ENCODE measurements around the gene OR10C1.
"Not testable (repeated sequence)": the region's sequence is repeated elsewhere in the genome, so short reads cannot be mapped to it uniquely, and the experiment has no call there.

The OR10C1 gene

GRCh38 chr6:29444031-29444430, 4.9 kb downstream of the OR10C1 start:
- not testable (repeated sequence) for H3K36me3 ChIP-seq (ENCODE audit: control insufficient read depth in 1 of 2, insufficient read depth in 2 of 2, low read depth in 1 of 2, low read length in 2 of 2); H3K23ac ChIP-seq (ENCODE audit: low read length in 2 of 2); H3K79me1 ChIP-seq (replicated peaks; ENCODE audit: low read length, poor library complexity, severe bottlenecking); H3K9ac ChIP-seq (ENCODE audit: low read length); H3K18ac ChIP-seq (ENCODE audit: low read depth in 1 of 2, low read length in 2 of 2); H3K4ac ChIP-seq (ENCODE audit: low read depth in 1 of 2, low read length in 2 of 2); H3K9me3 ChIP-seq (ENCODE audit: control insufficient read depth, low read length); H2BK120ac ChIP-seq (ENCODE audit: low read depth, low read length); H2AFZ ChIP-seq (ENCODE audit: low read depth, low read length); H3K14ac ChIP-seq (ENCODE audit: low read length in 2 of 2); H4K8ac ChIP-seq (ENCODE audit: low read length); H2BK15ac ChIP-seq (ENCODE audit: low read depth, poor library complexity, severe bottlenecking); H2AK5ac ChIP-seq (ENCODE audit: low read length, severe bottlenecking); DNase-seq; H3K27ac ChIP-seq (ENCODE audit: low read length, poor library complexity, severe bottlenecking); H3K4me2 ChIP-seq (ENCODE audit: low read length, poor library complexity, severe bottlenecking); H3K4me1 ChIP-seq (ENCODE audit: control insufficient read depth, insufficient read depth, low read depth, low read length); H4K91ac ChIP-seq (ENCODE audit: low read length); H3K4me3 ChIP-seq (ENCODE audit: insufficient read depth in 1 of 2, low read depth in 1 of 2, low read length in 2 of 2); H2BK12ac ChIP-seq (ENCODE audit: low read length in 2 of 2); H2BK5ac ChIP-seq (ENCODE audit: low read depth, low read length, poor library complexity, severe bottlenecking); H3K27me3 ChIP-seq (ENCODE audit: control insufficient read depth in 1 of 2, insufficient read depth in 1 of 2, low read length in 2 of 2)
- 39% methylated on average over 1 of the region's 1 CpG for WGBS

DNA sequence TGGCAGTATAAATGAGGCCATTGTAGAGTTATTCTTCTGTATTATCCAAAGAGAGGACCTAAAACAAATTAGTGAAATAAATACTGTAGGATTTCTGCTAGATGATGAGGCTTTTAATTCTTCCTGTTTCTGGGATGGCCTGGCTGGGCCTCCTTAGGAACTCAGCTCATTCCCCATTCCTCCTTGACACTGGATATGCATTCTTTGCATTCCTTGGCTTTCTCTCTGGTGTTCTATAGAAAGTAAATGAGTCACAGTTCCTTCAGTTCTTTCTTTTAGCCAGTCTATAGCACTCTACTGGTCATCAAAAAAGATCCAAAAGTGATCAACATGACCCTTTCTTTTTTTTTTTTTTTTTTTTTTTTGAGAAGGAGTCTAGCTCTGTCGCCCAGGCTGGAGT, 8.6 kb downstream of the OR10C1 start:
- H4K8ac ChIP-seq (ENCODE audit: low read length): no peak overlapping the region
- no peak overlapping the region for H4K91ac ChIP-seq (ENCODE audit: low read length)
- no peak overlapping the region for H3K4me2 ChIP-seq (ENCODE audit: low read length, poor library complexity, severe bottlenecking)
- H3K36me3 ChIP-seq (ENCODE audit: control insufficient read depth in 1 of 2, insufficient read depth in 2 of 2, low read depth in 1 of 2, low read length in 2 of 2): no peaks in the 10 kb centered on the region
- H3K14ac ChIP-seq (ENCODE audit: low read length in 2 of 2): no peak overlapping the region
- H2BK5ac ChIP-seq (ENCODE audit: low read depth, low read length, poor library complexity, severe bottlenecking): no peak overlapping the region
- no peak overlapping the region for H2BK12ac ChIP-seq (ENCODE audit: low read length in 2 of 2)
- H3K18ac ChIP-seq (ENCODE audit: low read depth in 1 of 2, low read length in 2 of 2): no peak overlapping the region
- H3K23ac ChIP-seq (ENCODE audit: low read length in 2 of 2): no peak overlapping the region
- no CpG with 5 or more reads among the region's 1 CpG for WGBS
- H3K79me1 ChIP-seq (replicated peaks; ENCODE audit: low read length, poor library complexity, severe bottlenecking): no peaks in the 10 kb centered on the region
- no peak overlapping the region for H2BK15ac ChIP-seq (ENCODE audit: low read depth, poor library complexity, severe bottlenecking)
- H3K4me3 ChIP-seq (ENCODE audit: insufficient read depth in 1 of 2, low read depth in 1 of 2, low read length in 2 of 2): no peak overlapping the region
- no peak for DNase-seq
- H2AK5ac ChIP-seq (ENCODE audit: low read length, severe bottlenecking): no peak overlapping the region
- H3K27ac ChIP-seq (ENCODE audit: low read length, poor library complexity, severe bottlenecking): no peak overlapping the region
- H3K4ac ChIP-seq (ENCODE audit: low read depth in 1 of 2, low read length in 2 of 2): no peak overlapping the region
- H2BK120ac ChIP-seq (ENCODE audit: low read depth, low read length): no peak overlapping the region
- H3K9ac ChIP-seq (ENCODE audit: low read length): no peak overlapping the region
- no peaks in the 10 kb centered on the region for H3K27me3 ChIP-seq (ENCODE audit: control insufficient read depth in 1 of 2, insufficient read depth in 1 of 2, low read length in 2 of 2)
- no peaks in the 10 kb centered on the region for H3K9me3 ChIP-seq (ENCODE audit: control insufficient read depth, low read length)
- H2AFZ ChIP-seq (ENCODE audit: low read depth, low read length): no peak overlapping the region
- H3K4me1 ChIP-seq (ENCODE audit: control insufficient read depth, insufficient read depth, low read depth, low read length): no peaks in the 10 kb centered on the region

DNA sequence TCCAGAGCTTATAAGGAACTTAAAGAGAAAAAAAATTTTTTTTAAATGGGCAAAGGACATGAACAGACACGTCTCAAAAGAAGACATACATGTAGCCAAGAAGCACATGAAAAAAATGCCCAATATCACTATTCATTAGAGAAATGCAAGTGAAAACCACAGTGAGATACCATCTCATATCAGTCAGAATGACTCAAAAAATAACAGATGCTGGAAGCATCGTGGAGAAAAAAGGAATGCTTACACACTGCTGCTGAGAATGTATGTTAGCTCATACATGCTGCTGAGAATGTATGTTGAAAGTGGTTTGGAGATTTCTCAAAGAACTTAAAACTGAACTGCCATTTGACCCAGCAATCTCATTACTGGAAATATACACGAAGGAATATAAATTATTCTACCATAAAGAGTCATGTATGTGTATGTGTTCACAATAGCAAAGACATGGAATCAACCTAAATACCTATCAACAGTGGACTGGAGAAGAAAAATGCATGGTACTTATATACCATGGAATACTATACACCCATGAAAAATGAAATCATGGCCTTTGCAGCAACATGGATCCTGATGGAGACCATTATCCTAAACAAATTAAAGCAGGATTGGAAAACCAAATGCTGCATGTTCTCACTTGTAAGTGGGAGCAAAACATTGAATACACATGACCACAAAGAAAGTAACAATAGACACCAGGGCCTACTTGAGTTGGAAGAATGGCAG, 12.5 kb downstream of the OR10C1 start:
- DNase-seq: no peak
- Histone ChIP-seq H2BK12ac (ENCODE audit: low read length in 2 of 2) (no peak overlapping the region), H4K8ac (ENCODE audit: low read length) (no peak overlapping the region), H3K9ac (ENCODE audit: low read length) (no peak overlapping the region), H2BK15ac (ENCODE audit: low read depth, poor library complexity, severe bottlenecking) (no peak overlapping the region), H2BK120ac (ENCODE audit: low read depth, low read length) (no peak overlapping the region), H3K4ac (ENCODE audit: low read depth in 1 of 2, low read length in 2 of 2) (no peak overlapping the region), H2AFZ (ENCODE audit: low read depth, low read length) (no peak overlapping the region), H3K14ac (ENCODE audit: low read length in 2 of 2) (no peak overlapping the region), H3K27ac (ENCODE audit: low read length, poor library complexity, severe bottlenecking) (no peak overlapping the region), H3K79me1 (replicated peaks; ENCODE audit: low read length, poor library complexity, severe bottlenecking) (no peaks in the 10 kb centered on the region), H3K4me1 (ENCODE audit: control insufficient read depth, insufficient read depth, low read depth, low read length) (no peaks in the 10 kb centered on the region), H2AK5ac (ENCODE audit: low read length, severe bottlenecking) (no peak overlapping the region), H3K9me3 (ENCODE audit: control insufficient read depth, low read length) (no peaks in the 10 kb centered on the region), H3K4me2 (ENCODE audit: low read length, poor library complexity, severe bottlenecking) (no peak overlapping the region), H2BK5ac (ENCODE audit: low read depth, low read length, poor library complexity, severe bottlenecking) (no peak overlapping the region), H4K91ac (ENCODE audit: low read length) (no peak overlapping the region), H3K27me3 (ENCODE audit: control insufficient read depth in 1 of 2, insufficient read depth in 1 of 2, low read length in 2 of 2) (no peaks in the 10 kb centered on the region), H3K18ac (ENCODE audit: low read depth in 1 of 2, low read length in 2 of 2) (no peak overlapping the region), H3K23ac (ENCODE audit: low read length in 2 of 2) (no peak overlapping the region), H3K36me3 (ENCODE audit: control insufficient read depth in 1 of 2, insufficient read depth in 2 of 2, low read depth in 1 of 2, low read length in 2 of 2) (no peaks in the 10 kb centered on the region), H3K4me3 (ENCODE audit: insufficient read depth in 1 of 2, low read depth in 1 of 2, low read length in 2 of 2) (no peak overlapping the region)
- WGBS: 50% methylated on average over 1 of the region's 3 CpGs

GRCh38 chr6:29456971-29457370, 17.9 kb downstream of the OR10C1 start, which contains the start of the genes OR11A1 and OR2H1:
OR11A1 (minus strand) TSS chr6:29457071; CDS start chr6:29427641, 29,430 bp downstream.
OR2H1 (plus strand) TSS chr6:29457155; CDS start chr6:29461770, 4,615 bp downstream.
- no peaks in the 10 kb centered on the region for H3K9me3 ChIP-seq (ENCODE audit: control insufficient read depth, low read length)
- no peak within 1 kb of the TSS for H3K18ac ChIP-seq (ENCODE audit: low read depth in 1 of 2, low read length in 2 of 2)
- no peak for DNase-seq
- H4K8ac ChIP-seq (ENCODE audit: low read length): no peak within 1 kb of the TSS
- no peak within 1 kb of the TSS for H3K14ac ChIP-seq (ENCODE audit: low read length in 2 of 2)
- H3K4me1 ChIP-seq (ENCODE audit: control insufficient read depth, insufficient read depth, low read depth, low read length): no peaks in the 10 kb centered on the region
- peaks cover 0 to 3% of the 10 kb centered on the region in 2 experiments for H3K27me3 ChIP-seq (ENCODE audit: control insufficient read depth in 1 of 2, insufficient read depth in 1 of 2, low read length in 2 of 2)
- H3K4me3 ChIP-seq (ENCODE audit: insufficient read depth in 1 of 2, low read depth in 1 of 2, low read length in 2 of 2): no peak within 1 kb of the TSS
- no peak within 1 kb of the TSS for H4K91ac ChIP-seq (ENCODE audit: low read length)
- H3K36me3 ChIP-seq (ENCODE audit: control insufficient read depth in 1 of 2, insufficient read depth in 2 of 2, low read depth in 1 of 2, low read length in 2 of 2): no peaks in the 10 kb centered on the region
- no peak within 1 kb of the TSS for H2BK5ac ChIP-seq (ENCODE audit: low read depth, low read length, poor library complexity, severe bottlenecking)
- H3K9ac ChIP-seq (ENCODE audit: low read length): no peak within 1 kb of the TSS
- no peak within 1 kb of the TSS for H2AFZ ChIP-seq (ENCODE audit: low read depth, low read length)
- H2BK12ac ChIP-seq (ENCODE audit: low read length in 2 of 2): no peak within 1 kb of the TSS
- H2BK15ac ChIP-seq (ENCODE audit: low read depth, poor library complexity, severe bottlenecking): no peak within 1 kb of the TSS
- no peaks in the 10 kb centered on the region for H3K79me1 ChIP-seq (replicated peaks; ENCODE audit: low read length, poor library complexity, severe bottlenecking)
- no peak within 1 kb of the TSS for H2AK5ac ChIP-seq (ENCODE audit: low read length, severe bottlenecking)
- 44% methylated on average over 1 of the region's 2 CpGs for WGBS
- H3K27ac ChIP-seq (ENCODE audit: low read length, poor library complexity, severe bottlenecking): no peak within 1 kb of the TSS
- no peak within 1 kb of the TSS for H3K4me2 ChIP-seq (ENCODE audit: low read length, poor library complexity, severe bottlenecking)
- H2BK120ac ChIP-seq (ENCODE audit: low read depth, low read length): no peak within 1 kb of the TSS
- no peak within 1 kb of the TSS for H3K23ac ChIP-seq (ENCODE audit: low read length in 2 of 2)
- no peak within 1 kb of the TSS for H3K4ac ChIP-seq (ENCODE audit: low read depth in 1 of 2, low read length in 2 of 2)

Measured in mesenchymal stem cell (in vitro differentiated cells and primary cell).